ENCODE measurements around the gene SMARCA2.

DNA sequence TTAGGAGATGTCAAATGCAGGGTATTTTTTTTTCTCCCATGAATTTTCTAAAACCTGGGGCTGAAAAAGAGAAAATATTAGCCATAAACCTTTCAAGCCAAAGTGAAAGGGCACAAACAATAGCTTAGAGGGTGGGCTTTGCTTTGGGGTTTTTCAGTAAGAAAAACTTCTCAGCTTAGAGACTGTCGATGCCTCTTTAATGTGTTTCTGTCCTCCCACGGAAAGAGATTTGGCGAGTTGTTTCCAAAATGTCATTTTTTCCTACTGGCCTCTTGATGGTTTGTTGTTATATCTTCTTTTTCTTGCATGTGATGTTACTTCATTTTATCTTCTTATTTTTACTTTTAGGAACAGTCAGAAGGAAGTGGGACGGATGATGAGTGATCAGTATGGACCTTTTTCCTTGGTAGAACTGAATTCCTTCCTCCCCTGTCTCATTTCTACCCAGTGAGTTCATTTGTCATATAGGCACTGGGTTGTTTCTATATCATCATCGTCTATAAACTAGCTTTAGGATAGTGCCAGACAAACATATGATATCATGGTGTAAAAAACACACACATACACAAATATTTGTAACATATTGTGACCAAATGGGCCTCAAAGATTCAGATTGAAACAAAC, 177.3 kb downstream of the SMARCA2 start:
- TF ChIP-seq CTCF (IDR thresholded peaks at IDR 0.05; ENCODE audit: insufficient read depth, low read length, poor library complexity, severe bottlenecking) (no peak), EZH2phosphoT487 (conservative IDR thresholded peaks at IDR 0.05; ENCODE audit: low read length) (no peak)

Data from SU-DHL-6 (cell line).